Right atrium auricular region (tissue), 2 donors: ENCODE measurements around the gene SHISAL1. TPM values are rescaled to one million over a fixed set of nuclear protein-coding genes. Genes with fewer than 3 reads are reported as not detected.
A peak's percentile ranks its signal among the peaks of the same experiment; 100 is the strongest.

Source experiments
- DNase-seq: peaks from one replicate; pipeline ENCODE4 v3.0.0-alpha.2; 2019; ENCODE audit warnings: low spot score
- H3K27ac ChIP-seq, 2 donors: fragments of 200-600 bp; sonication (generic); 1 replicate in 1 of 2; 2 replicates in 1 of 2; pipeline ENCODE4 v1.5.1; 2016 to 2019
- H3K27me3 ChIP-seq, 2 donors: fragments of 200-600 bp; sonication (generic); one replicate each; pipeline versions ENCODE4 v1.5.1 to v1.6.0; 2017 to 2019
- H3K36me3 ChIP-seq: fragments of 200-600 bp; sonication (generic); one replicate; pipeline ENCODE4 v1.5.1; 2016
- H3K4me1 ChIP-seq, 2 donors: fragments of 200-600 bp; sonication (generic); one replicate each; pipeline versions ENCODE4 v1.5.1 to v1.6.0; 2017 to 2019
- H3K4me3 ChIP-seq, 2 donors: fragments of 200-600 bp; sonication (generic); 1 replicate in 1 of 2; 2 replicates in 1 of 2; pipeline ENCODE4 v1.5.1; 2017 to 2019; ENCODE audit warnings: mild to moderate bottlenecking in 1 of 2, moderate library complexity in 1 of 2
- H3K9me3 ChIP-seq, 2 donors: fragments of 200-600 bp; sonication (generic); one replicate each; pipeline ENCODE4 v1.5.1; 2019
- CTCF ChIP-seq, 2 donors: fragments of 200-600 bp; sonication (generic); IDR thresholded peaks; one replicate each; pipeline ENCODE4 v1.5.1; 2019; ENCODE audit warnings: antibody characterized with exemption in 2 of 2
- total RNA-seq, 2 donors: library from RNA; depleted of rRNA; stranded (reverse); fragments of >200 nt; gene quantifications; one replicate each; pipeline ENCODE4 v1.1.0, GENCODE V29; 2016

SHISAL1 gene
- total RNA-seq, 2 donors from 2014 or later: 0.26 to 2.0 TPM

- no peaks in the 10 kb centered on the region for H3K4me1 ChIP-seq
- H3K4me3 ChIP-seq: no peak overlapping the region
- TF ChIP-seq CTCF (IDR thresholded peaks at IDR 0.05): no peak
- peaks cover 0 to 7% of the 10 kb centered on the region in 2 donors for H3K9me3 ChIP-seq
- peak; percentile 11 for DNase-seq
- no peaks in the 10 kb centered on the region for H3K27me3 ChIP-seq
- H3K36me3 ChIP-seq: no peaks in the 10 kb centered on the region
- H3K27ac ChIP-seq: no peak overlapping the region
Observed at GRCh38 chr22:44221710-44222475, 90.9 kb downstream of the SHISAL1 start.

- DNase-seq: peak; percentile 18
- H3K4me3 ChIP-seq: no peak overlapping the region
- no peak for TF ChIP-seq CTCF (IDR thresholded peaks at IDR 0.05)
- H3K27ac ChIP-seq: no peak overlapping the region
- no peaks in the 10 kb centered on the region for H3K36me3 ChIP-seq
- H3K4me1 ChIP-seq: no peaks in the 10 kb centered on the region
- H3K9me3 ChIP-seq: peaks cover 0 to 9% of the 10 kb centered on the region in 2 donors
- H3K27me3 ChIP-seq: no peaks in the 10 kb centered on the region
Observed at GRCh38 chr22:44220727-44221680, 91.7 kb downstream of the SHISAL1 start.

GRCh38 chr22:44219101-44219870, 93.5 kb downstream of the SHISAL1 start:
- no peaks in the 10 kb centered on the region for H3K4me1 ChIP-seq
- no peak overlapping the region for H3K27ac ChIP-seq
- TF ChIP-seq CTCF (IDR thresholded peaks at IDR 0.05): no peak
- peaks cover 0 to 23% of the 10 kb centered on the region in 2 donors for H3K9me3 ChIP-seq
- H3K36me3 ChIP-seq: no peaks in the 10 kb centered on the region
- peak; percentile 48 for DNase-seq
- H3K4me3 ChIP-seq: no peak overlapping the region
- no peaks in the 10 kb centered on the region for H3K27me3 ChIP-seq

GRCh38 chr22:44218071-44218470, 94.7 kb downstream of the SHISAL1 start:
- peaks cover 0 to 23% of the 10 kb centered on the region in 2 donors for H3K9me3 ChIP-seq
- H3K36me3 ChIP-seq: no peaks in the 10 kb centered on the region
- DNase-seq: no peak
- H3K27me3 ChIP-seq: no peaks in the 10 kb centered on the region
- no peaks in the 10 kb centered on the region for H3K4me1 ChIP-seq
- no peak overlapping the region for H3K4me3 ChIP-seq
- no peak for TF ChIP-seq CTCF (IDR thresholded peaks at IDR 0.05)
- no peak overlapping the region for H3K27ac ChIP-seq

GRCh38 chr22:44217346-44217745, 95.4 kb downstream of the SHISAL1 start:
- no peak for TF ChIP-seq CTCF (IDR thresholded peaks at IDR 0.05)
- DNase-seq: peak; percentile 36

More at GRCh38 chr22:44217346-44217745, 95.4 kb downstream of the SHISAL1 start:
- H3K36me3 ChIP-seq: no peaks in the 10 kb centered on the region
- no peaks in the 10 kb centered on the region for H3K27me3 ChIP-seq
- no peak overlapping the region for H3K4me3 ChIP-seq
- H3K4me1 ChIP-seq: peaks cover 0 to 3% of the 10 kb centered on the region in 2 donors
- no peak overlapping the region for H3K27ac ChIP-seq
- peaks cover 0 to 23% of the 10 kb centered on the region in 2 donors for H3K9me3 ChIP-seq
